ENCODE measurements around the gene EPN2.
A peak's percentile ranks its signal among the peaks of the same experiment; 100 is the strongest.

Gene EPN2

GRCh38 chr17:19357761-19358160, 120.6 kb downstream of the EPN2 start:
- Histone ChIP-seq H3K36me3 (replicated peaks in 1 of 2; ENCODE audit: control insufficient read depth in 2 of 2, insufficient read depth in 2 of 2, low read length in 2 of 2) (peaks cover 6 to 14% of the 10 kb centered on the region in 2 donors), H2BK15ac (ENCODE audit: low read length) (no peak overlapping the region), H3K79me1 (ENCODE audit: low read depth, low read length) (no peaks in the 10 kb centered on the region), H3K18ac (ENCODE audit: low read length) (no peak overlapping the region), H3K9ac (ENCODE audit: low read depth, low read length, poor library complexity) (no peak overlapping the region), H2BK120ac (ENCODE audit: low read depth, low read length) (no peak overlapping the region), H4K91ac (ENCODE audit: low read depth, low read length, poor library complexity) (no peak overlapping the region), H3K4ac (ENCODE audit: low read length) (no peak overlapping the region), H2BK12ac (ENCODE audit: low read length) (no peak overlapping the region), H3K4me1 (ENCODE audit: control insufficient read depth in 2 of 2, insufficient read depth in 1 of 2, low read depth in 1 of 2, low read length in 2 of 2) (peaks cover 0 to 7% of the 10 kb centered on the region in 2 donors), H4K8ac (ENCODE audit: low read depth, low read length) (no peak overlapping the region), H3K27me3 (ENCODE audit: control insufficient read depth in 3 of 3, insufficient read depth in 3 of 3, low read depth in 1 of 3, low read length in 3 of 3) (no peaks in the 10 kb centered on the region), H2AFZ (ENCODE audit: low read length) (no peak overlapping the region), H3K9me3 (replicated peaks in 1 of 2; ENCODE audit: control insufficient read depth in 2 of 2, insufficient read depth in 1 of 2, low read depth in 1 of 2, low read length in 2 of 2) (no peaks in the 10 kb centered on the region), H2AK5ac (ENCODE audit: low read depth, low read length) (no peak overlapping the region), H3K4me2 (ENCODE audit: insufficient read depth, low read length, poor library complexity, severe bottlenecking) (no peak overlapping the region), H3K23ac (ENCODE audit: low read depth, low read length, poor library complexity) (no peak overlapping the region), H2BK5ac (ENCODE audit: low read length) (no peak overlapping the region), H3K27ac (replicated peaks; ENCODE audit: low read length) (no peak overlapping the region), H3K4me3 (ENCODE audit: low read length in 2 of 2) (no peak overlapping the region), H3K14ac (ENCODE audit: low read length) (no peak overlapping the region)
- DNase-seq (ENCODE audit: low spot score): no peak
- no CpG with 5 or more reads among the region's 7 CpGs for WGBS, 2 donors (ENCODE audit: extremely low coverage in 2 of 2, insufficient read length in 2 of 2, insufficient replicate concordance in 1 of 2)

DNA sequence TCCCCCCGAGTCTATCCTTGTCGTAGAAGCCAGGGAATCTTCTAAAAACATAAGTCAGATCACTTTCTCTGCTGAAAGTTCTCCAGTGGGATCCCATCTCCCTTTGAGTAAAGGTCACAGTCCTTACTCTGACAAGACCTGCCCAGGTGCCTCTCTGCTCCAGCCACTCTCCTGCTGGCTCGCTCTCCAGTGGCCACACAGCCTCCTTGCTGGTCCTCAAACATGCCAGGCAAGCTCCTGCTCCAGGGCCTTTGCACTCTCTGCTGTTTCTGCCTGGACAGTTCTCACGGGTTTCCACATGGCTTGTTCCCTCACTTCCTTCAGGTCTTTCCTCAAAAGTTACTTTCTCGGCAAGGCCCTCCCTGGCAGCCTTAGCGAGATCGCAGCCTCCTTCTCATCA, 122.0 kb downstream of the EPN2 start:
- Histone ChIP-seq H3K4me2 (ENCODE audit: insufficient read depth, low read length, poor library complexity, severe bottlenecking) (no peak overlapping the region), H2BK120ac (ENCODE audit: low read depth, low read length) (no peak overlapping the region), H3K18ac (ENCODE audit: low read length) (no peak overlapping the region), H4K91ac (ENCODE audit: low read depth, low read length, poor library complexity) (no peak overlapping the region), H2BK5ac (ENCODE audit: low read length) (no peak overlapping the region), H3K23ac (ENCODE audit: low read depth, low read length, poor library complexity) (no peak overlapping the region), H3K9me3 (replicated peaks in 1 of 2; ENCODE audit: control insufficient read depth in 2 of 2, insufficient read depth in 1 of 2, low read depth in 1 of 2, low read length in 2 of 2) (no peaks in the 10 kb centered on the region), H3K4me1 (ENCODE audit: control insufficient read depth in 2 of 2, insufficient read depth in 1 of 2, low read depth in 1 of 2, low read length in 2 of 2) (peaks cover 0 to 7% of the 10 kb centered on the region in 2 donors), H3K14ac (ENCODE audit: low read length) (no peak overlapping the region), H2BK15ac (ENCODE audit: low read length) (no peak overlapping the region), H4K8ac (ENCODE audit: low read depth, low read length) (no peak overlapping the region), H3K79me1 (ENCODE audit: low read depth, low read length) (no peaks in the 10 kb centered on the region), H3K4me3 (ENCODE audit: low read length in 2 of 2) (no peak overlapping the region), H2AFZ (ENCODE audit: low read length) (no peak overlapping the region), H2BK12ac (ENCODE audit: low read length) (no peak overlapping the region), H2AK5ac (ENCODE audit: low read depth, low read length) (no peak overlapping the region), H3K9ac (ENCODE audit: low read depth, low read length, poor library complexity) (no peak overlapping the region), H3K27me3 (ENCODE audit: control insufficient read depth in 3 of 3, insufficient read depth in 3 of 3, low read depth in 1 of 3, low read length in 3 of 3) (no peaks in the 10 kb centered on the region), H3K4ac (ENCODE audit: low read length) (no peak overlapping the region), H3K27ac (replicated peaks; ENCODE audit: low read length) (no peak overlapping the region), H3K36me3 (replicated peaks in 1 of 2; ENCODE audit: control insufficient read depth in 2 of 2, insufficient read depth in 2 of 2, low read length in 2 of 2) (peaks cover 6 to 14% of the 10 kb centered on the region in 2 donors)
- DNase-seq (ENCODE audit: low spot score): no peak
- no CpG with 5 or more reads among the region's 7 CpGs for WGBS, 2 donors (ENCODE audit: extremely low coverage in 2 of 2, insufficient read length in 2 of 2, insufficient replicate concordance in 1 of 2)

DNA sequence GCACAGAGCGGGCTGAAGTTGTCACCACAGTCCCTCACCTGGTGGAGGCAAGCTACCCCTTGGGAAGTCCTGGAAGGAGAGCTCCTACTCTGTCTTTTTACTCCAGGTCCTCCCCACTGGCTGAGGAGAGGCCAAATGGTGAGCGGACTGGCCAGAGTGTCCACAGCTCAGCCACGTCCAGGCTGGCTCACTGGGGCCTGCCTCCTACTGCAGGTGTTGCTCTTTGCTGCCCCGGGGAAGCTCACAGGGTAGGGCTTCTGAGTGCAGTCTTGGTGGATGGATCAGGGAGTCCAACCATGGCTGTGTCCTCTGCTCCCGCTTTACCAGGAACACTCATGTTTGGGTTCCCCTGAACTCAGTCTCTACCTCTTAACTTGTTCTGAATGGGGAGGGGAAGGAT, 122.7 kb downstream of the EPN2 start:
- Histone ChIP-seq H3K4ac (ENCODE audit: low read length) (no peak overlapping the region), H3K27me3 (ENCODE audit: control insufficient read depth in 3 of 3, insufficient read depth in 3 of 3, low read depth in 1 of 3, low read length in 3 of 3) (no peaks in the 10 kb centered on the region), H3K4me2 (ENCODE audit: insufficient read depth, low read length, poor library complexity, severe bottlenecking) (no peak overlapping the region), H4K91ac (ENCODE audit: low read depth, low read length, poor library complexity) (no peak overlapping the region), H2BK5ac (ENCODE audit: low read length) (no peak overlapping the region), H2AK5ac (ENCODE audit: low read depth, low read length) (no peak overlapping the region), H3K79me1 (ENCODE audit: low read depth, low read length) (no peaks in the 10 kb centered on the region), H3K9me3 (replicated peaks in 1 of 2; ENCODE audit: control insufficient read depth in 2 of 2, insufficient read depth in 1 of 2, low read depth in 1 of 2, low read length in 2 of 2) (no peaks in the 10 kb centered on the region), H2BK12ac (ENCODE audit: low read length) (no peak overlapping the region), H3K4me3 (ENCODE audit: low read length in 2 of 2) (no peak overlapping the region), H3K9ac (ENCODE audit: low read depth, low read length, poor library complexity) (no peak overlapping the region), H3K27ac (replicated peaks; ENCODE audit: low read length) (no peak overlapping the region), H2AFZ (ENCODE audit: low read length) (no peak overlapping the region), H3K23ac (ENCODE audit: low read depth, low read length, poor library complexity) (no peak overlapping the region), H3K18ac (ENCODE audit: low read length) (no peak overlapping the region), H3K4me1 (ENCODE audit: control insufficient read depth in 2 of 2, insufficient read depth in 1 of 2, low read depth in 1 of 2, low read length in 2 of 2) (peaks cover 0 to 7% of the 10 kb centered on the region in 2 donors), H2BK120ac (ENCODE audit: low read depth, low read length) (no peak overlapping the region), H4K8ac (ENCODE audit: low read depth, low read length) (no peak overlapping the region), H2BK15ac (ENCODE audit: low read length) (no peak overlapping the region), H3K36me3 (replicated peaks in 1 of 2; ENCODE audit: control insufficient read depth in 2 of 2, insufficient read depth in 2 of 2, low read length in 2 of 2) (peaks cover 6 to 14% of the 10 kb centered on the region in 2 donors), H3K14ac (ENCODE audit: low read length) (no peak overlapping the region)
- DNase-seq (ENCODE audit: low spot score): no peak
- WGBS, 2 donors (ENCODE audit: extremely low coverage in 2 of 2, insufficient read length in 2 of 2, insufficient replicate concordance in 1 of 2): no CpG with 5 or more reads among the region's 5 CpGs

DNA sequence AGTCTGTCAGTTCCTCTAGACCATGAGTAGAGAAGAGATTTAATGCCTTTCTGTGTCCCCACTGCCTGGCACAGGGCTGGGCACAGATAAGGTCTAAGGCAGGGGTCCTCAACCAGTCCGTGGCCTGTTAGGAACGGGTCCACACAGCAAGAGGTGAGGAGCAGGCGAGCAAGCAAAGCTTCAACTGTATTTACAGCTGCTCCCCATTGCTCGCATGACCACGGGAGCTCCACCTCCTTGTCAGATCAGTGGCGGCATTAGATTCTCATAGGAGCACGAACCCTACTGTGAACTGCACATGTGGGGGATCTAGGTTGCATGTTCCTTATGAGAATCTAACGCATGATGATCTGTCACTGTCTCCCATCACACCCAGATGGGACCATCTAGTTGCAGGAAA, 123.6 kb downstream of the EPN2 start:
- no peak overlapping the region for H4K91ac ChIP-seq (ENCODE audit: low read depth, low read length, poor library complexity)
- no peak overlapping the region for H3K18ac ChIP-seq (ENCODE audit: low read length)
- no peak for DNase-seq (ENCODE audit: low spot score)
- no peaks in the 10 kb centered on the region for H3K9me3 ChIP-seq (replicated peaks in 1 of 2; ENCODE audit: control insufficient read depth in 2 of 2, insufficient read depth in 1 of 2, low read depth in 1 of 2, low read length in 2 of 2)
- no peak overlapping the region for H3K27ac ChIP-seq (replicated peaks; ENCODE audit: low read length)
- H4K8ac ChIP-seq (ENCODE audit: low read depth, low read length): no peak overlapping the region
- H2BK5ac ChIP-seq (ENCODE audit: low read length): no peak overlapping the region
- peaks cover 0 to 7% of the 10 kb centered on the region in 2 donors for H3K4me1 ChIP-seq (ENCODE audit: control insufficient read depth in 2 of 2, insufficient read depth in 1 of 2, low read depth in 1 of 2, low read length in 2 of 2)
- no peaks in the 10 kb centered on the region for H3K79me1 ChIP-seq (ENCODE audit: low read depth, low read length)
- H3K36me3 ChIP-seq (replicated peaks in 1 of 2; ENCODE audit: control insufficient read depth in 2 of 2, insufficient read depth in 2 of 2, low read length in 2 of 2): peaks cover 6 to 14% of the 10 kb centered on the region in 2 donors
- no peak overlapping the region for H2BK15ac ChIP-seq (ENCODE audit: low read length)
- H2BK12ac ChIP-seq (ENCODE audit: low read length): peak overlapping the region; percentile 14
- H2AK5ac ChIP-seq (ENCODE audit: low read depth, low read length): no peak overlapping the region
- no peak overlapping the region for H3K9ac ChIP-seq (ENCODE audit: low read depth, low read length, poor library complexity)
- no peak overlapping the region for H2AFZ ChIP-seq (ENCODE audit: low read length)
- H3K14ac ChIP-seq (ENCODE audit: low read length): no peak overlapping the region
- WGBS, 2 donors (ENCODE audit: extremely low coverage in 2 of 2, insufficient read length in 2 of 2, insufficient replicate concordance in 1 of 2): no CpG with 5 or more reads among the region's 8 CpGs
- H3K4ac ChIP-seq (ENCODE audit: low read length): no peak overlapping the region
- no peaks in the 10 kb centered on the region for H3K27me3 ChIP-seq (ENCODE audit: control insufficient read depth in 3 of 3, insufficient read depth in 3 of 3, low read depth in 1 of 3, low read length in 3 of 3)
- H2BK120ac ChIP-seq (ENCODE audit: low read depth, low read length): no peak overlapping the region
- H3K4me2 ChIP-seq (ENCODE audit: insufficient read depth, low read length, poor library complexity, severe bottlenecking): no peak overlapping the region
- no peak overlapping the region for H3K23ac ChIP-seq (ENCODE audit: low read depth, low read length, poor library complexity)
- H3K4me3 ChIP-seq (ENCODE audit: low read length in 2 of 2): no peak overlapping the region

All from neuronal stem cell (in vitro differentiated cells).